SK-N-MC (cell line): ENCODE data around the gene FAN1.

ENCODE experiments used
- DNase-seq: peaks from one replicate; pipeline ENCODE4 v3.0.0-alpha.2; 2011; ENCODE audit warnings: low read depth, low spot score
- H3K27ac ChIP-seq: fragments of 200-600 bp; sonication (generic); 2 replicates; pipeline ENCODE4 v1.5.1; 2016; ENCODE audit warnings: mixed run types
- H3K36me3 ChIP-seq: fragments of 200-600 bp; sonication (generic); 2 replicates; pipeline ENCODE4 v1.6.1; 2017; ENCODE audit warnings: antibody characterized with exemption, low read length, mixed read lengths; ENCODE audit not compliant: insufficient read depth
- H3K4me3 ChIP-seq: fragments of 200-600 bp; sonication (generic); 2 replicates; pipeline ENCODE4 v1.5.1; 2016
- H3K9ac ChIP-seq: fragments of 200-600 bp; sonication (generic); 2 replicates; pipeline ENCODE4 v1.8.0; 2017; ENCODE audit warnings: mixed run types, mixed read lengths; ENCODE audit not compliant: insufficient read length
- H3K9me3 ChIP-seq: fragments of 200-600 bp; sonication (generic); 2 replicates; pipeline ENCODE4 v1.6.1; 2017; ENCODE audit warnings: low read depth, mild to moderate bottlenecking, antibody characterized with exemption, low read length, moderate library complexity, mixed read lengths
- EZH2 ChIP-seq: fragments of 200-600 bp; sonication (generic); IDR thresholded peaks from one replicate; pipeline ENCODE4 v1.6.1; 2017; ENCODE audit warnings: antibody characterized with exemption
- FOXP2 ChIP-seq: optimal IDR thresholded peaks from 2 replicates; pipeline ENCODE3; 2011; ENCODE audit warnings: mild to moderate bottlenecking, moderate library complexity; ENCODE audit not compliant: insufficient read depth; ENCODE audit errors: extremely low read length, control extremely low read depth
- POLR2AphosphoS5 ChIP-seq: IDR thresholded peaks from 2 replicates; pipeline ENCODE4 v1.6.1; 2012; ENCODE audit warnings: mild to moderate bottlenecking, low read depth, low read length, borderline replicate concordance

The FAN1 gene

GRCh38 chr15:30962659-30963058 is 58.9 kb downstream of the FAN1 start:
- H3K36me3 ChIP-seq = peaks cover 3% of the 10 kb centered on the region; the same call in 1 of the 2 replicates
- H3K9me3 ChIP-seq = no peaks in the 10 kb centered on the region
- DNase-seq = no peak
- H3K4me3 ChIP-seq = no peak overlapping the region
- H3K27ac ChIP-seq = no peak overlapping the region
- no peak overlapping the region for H3K9ac ChIP-seq
- TF ChIP-seq POLR2AphosphoS5 (no peak), FOXP2 (no peak), EZH2 (no peak)

DNA sequence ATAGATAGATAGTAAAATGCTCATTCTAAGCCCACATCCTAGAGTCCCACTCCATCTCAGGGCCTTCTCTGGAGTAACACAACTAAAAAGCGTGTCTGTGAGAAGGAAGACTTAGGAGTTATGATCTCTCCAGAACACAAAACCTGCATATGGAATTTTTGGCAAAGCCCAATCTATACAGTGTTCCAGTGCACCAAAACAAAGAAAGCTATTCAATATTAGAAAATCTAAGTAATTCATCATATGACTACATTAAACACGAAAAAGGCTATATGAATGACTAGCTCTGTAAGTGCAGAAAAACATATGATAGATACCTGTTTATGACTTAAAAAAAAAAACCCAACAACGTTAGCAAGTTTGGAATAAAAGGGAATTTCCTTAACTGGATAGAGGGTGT is 60.0 kb downstream of the FAN1 start:
- no peak overlapping the region for H3K27ac ChIP-seq

GRCh38 chr15:30969724-30970123 is 66.0 kb downstream of the FAN1 start:
- Histone ChIP-seq H3K9me3 (no peaks in the 10 kb centered on the region), H3K4me3 (no peak overlapping the region), H3K36me3 (no peaks in the 10 kb centered on the region), H3K27ac (no peak overlapping the region), H3K9ac (no peak overlapping the region)
- DNase-seq = no peak
- TF ChIP-seq POLR2AphosphoS5 (no peak), EZH2 (no peak), FOXP2 (no peak)

More for the DNA sequence above, 60.0 kb downstream of the FAN1 start:
- TF ChIP-seq POLR2AphosphoS5 (no peak), FOXP2 (no peak), EZH2 (no peak)
- Histone ChIP-seq H3K9ac (no peak overlapping the region), H3K9me3 (no peaks in the 10 kb centered on the region), H3K36me3 (no peaks in the 10 kb centered on the region; the same call in 1 of the 2 replicates), H3K4me3 (no peak overlapping the region)
- DNase-seq = no peak

DNA sequence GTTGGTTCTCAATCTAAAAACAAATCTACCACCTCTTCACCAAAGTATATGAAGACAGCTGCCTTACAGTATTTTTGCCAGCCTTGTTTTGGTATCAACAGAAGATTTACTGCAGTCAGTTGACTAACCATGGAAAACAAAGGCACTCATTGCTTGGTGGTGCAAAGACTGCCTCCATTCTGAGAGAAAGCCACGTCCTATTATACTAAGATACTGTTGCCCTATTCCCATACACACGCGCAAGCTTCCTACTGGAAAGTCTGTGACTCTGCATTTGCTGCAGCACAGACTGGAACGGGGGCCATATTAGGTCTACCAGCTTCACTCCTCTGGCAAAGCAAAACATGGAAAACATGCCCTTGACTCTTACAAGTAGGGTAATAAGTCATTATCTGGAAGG is 69.7 kb downstream of the FAN1 start:
- no peak overlapping the region for H3K9ac ChIP-seq
- DNase-seq = no peak
- H3K4me3 ChIP-seq = no peak overlapping the region
- no peak overlapping the region for H3K27ac ChIP-seq
- TF ChIP-seq POLR2AphosphoS5 (no peak), EZH2 (no peak), FOXP2 (no peak)
- no peaks in the 10 kb centered on the region for H3K36me3 ChIP-seq
- no peaks in the 10 kb centered on the region for H3K9me3 ChIP-seq

DNA sequence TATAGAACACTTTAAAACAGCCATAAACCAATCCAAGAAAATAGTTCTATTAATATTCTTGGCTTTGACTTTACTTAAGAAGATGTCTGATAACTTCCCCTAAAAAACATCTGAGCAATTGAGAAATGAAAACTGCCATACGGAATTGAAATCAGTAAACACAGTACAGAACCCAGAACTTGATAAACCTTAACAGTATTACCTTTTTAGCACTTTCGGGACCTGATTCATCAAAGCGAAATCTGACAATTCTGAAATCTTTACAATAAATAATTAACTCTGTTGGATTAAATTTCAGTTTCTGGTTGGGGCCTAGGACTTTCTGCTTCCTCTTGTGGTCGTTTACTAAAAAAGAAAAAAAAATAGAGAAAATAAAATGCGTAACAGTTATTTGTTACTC is 70.4 kb downstream of the FAN1 start:
- TF ChIP-seq POLR2AphosphoS5 = no peak
- no peak for TF ChIP-seq EZH2
- TF ChIP-seq FOXP2 = no peak
- H3K9me3 ChIP-seq = no peaks in the 10 kb centered on the region
- H3K27ac ChIP-seq = no peak overlapping the region
- no peak overlapping the region for H3K4me3 ChIP-seq
- no peaks in the 10 kb centered on the region for H3K36me3 ChIP-seq
- no peak overlapping the region for H3K9ac ChIP-seq
- no peak for DNase-seq

GRCh38 chr15:30978328-30978727 is 74.6 kb downstream of the FAN1 start:
- Histone ChIP-seq H3K9me3 (no peaks in the 10 kb centered on the region), H3K36me3 (no peaks in the 10 kb centered on the region), H3K4me3 (no peak overlapping the region), H3K27ac (no peak overlapping the region), H3K9ac (no peak overlapping the region)
- no peak for DNase-seq
- no peak for TF ChIP-seq FOXP2
- TF ChIP-seq POLR2AphosphoS5 = no peak
- no peak for TF ChIP-seq EZH2

DNA sequence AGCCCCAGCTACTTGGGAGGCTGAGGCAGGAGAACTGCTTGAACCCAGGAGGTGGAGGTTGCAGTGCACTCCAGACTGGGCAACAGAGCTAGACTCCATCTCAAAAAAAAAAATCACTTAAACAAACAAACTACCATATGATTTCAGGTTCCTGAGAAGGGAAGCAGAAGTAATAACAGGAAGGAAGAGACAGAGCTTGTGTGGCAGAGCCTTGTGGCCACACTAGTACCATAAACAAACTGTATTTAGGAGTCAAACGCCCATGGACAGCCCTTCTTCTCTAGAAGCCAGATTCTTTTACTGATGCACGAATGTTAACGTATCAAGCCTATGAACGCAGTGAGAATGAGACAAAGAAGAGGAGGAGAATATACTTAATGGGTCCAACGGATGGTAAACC is 75.7 kb downstream of the FAN1 start:
- Histone ChIP-seq H3K9ac (no peak overlapping the region), H3K27ac (no peak overlapping the region), H3K9me3 (no peaks in the 10 kb centered on the region), H3K36me3 (no peaks in the 10 kb centered on the region), H3K4me3 (no peak overlapping the region)
- TF ChIP-seq FOXP2 (no peak), EZH2 (no peak), POLR2AphosphoS5 (no peak)
- DNase-seq = no peak

- no peaks in the 10 kb centered on the region for H3K9me3 ChIP-seq
- no peak for DNase-seq
- H3K27ac ChIP-seq = no peak overlapping the region
- TF ChIP-seq POLR2AphosphoS5 (no peak), EZH2 (no peak), FOXP2 (no peak)
- no peak overlapping the region for H3K9ac ChIP-seq
- H3K4me3 ChIP-seq = no peak overlapping the region
- H3K36me3 ChIP-seq = no peaks in the 10 kb centered on the region
These were observed 80.4 kb downstream of the FAN1 start for GRCh38 chr15:30984118-30984517.

- Histone ChIP-seq H3K9me3 (no peaks in the 10 kb centered on the region), H3K4me3 (no peak overlapping the region), H3K36me3 (no peaks in the 10 kb centered on the region), H3K27ac (no peak overlapping the region), H3K9ac (no peak overlapping the region)
- TF ChIP-seq FOXP2 (no peak), POLR2AphosphoS5 (no peak), EZH2 (no peak)
- no peak for DNase-seq
These were observed 80.8 kb downstream of the FAN1 start for GRCh38 chr15:30984542-30984941.

GRCh38 chr15:30985081-30985531 is 81.4 kb downstream of the FAN1 start:
- Histone ChIP-seq H3K9ac (no peak overlapping the region), H3K4me3 (no peak overlapping the region)

More at GRCh38 chr15:30985081-30985531, 81.4 kb downstream of the FAN1 start:
- TF ChIP-seq FOXP2 (no peak), EZH2 (no peak), POLR2AphosphoS5 (no peak)
- Histone ChIP-seq H3K9me3 (no peaks in the 10 kb centered on the region), H3K27ac (no peak overlapping the region), H3K36me3 (no peaks in the 10 kb centered on the region)
- no peak for DNase-seq
